ENCODE results near the gene UBQLN3.

The UBQLN3 gene

DNA sequence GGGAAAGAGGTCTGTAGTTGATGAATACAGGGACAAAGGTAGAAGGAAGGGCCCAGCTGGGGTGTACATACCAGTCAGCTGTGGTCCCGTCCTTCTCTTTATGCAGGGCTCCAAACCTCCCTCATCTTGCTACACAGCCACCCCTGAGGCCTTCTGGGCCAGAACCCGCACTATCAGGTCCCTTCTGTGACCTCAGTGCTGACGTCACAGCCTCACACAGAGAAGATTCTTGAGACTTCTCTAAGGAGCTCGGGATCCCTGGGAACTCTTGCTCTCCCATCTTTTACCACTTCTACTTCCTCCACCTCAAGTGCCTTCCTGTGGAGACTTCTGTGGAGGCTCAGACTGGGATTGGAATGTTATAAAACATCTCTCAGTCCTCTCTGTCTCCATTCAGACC lies at the start of gene UBQLN3:
TSS of gene UBQLN3 (minus strand) at position 155 of the 400 bp plus-strand sequence. CDS start 399 bp downstream, outside the sequence.
- DNase-seq: no peak

- DNase-seq: no peak
Observed at GRCh38 chr11:5557751-5558150, 48.0 kb upstream of the UBQLN3 start.

DNA sequence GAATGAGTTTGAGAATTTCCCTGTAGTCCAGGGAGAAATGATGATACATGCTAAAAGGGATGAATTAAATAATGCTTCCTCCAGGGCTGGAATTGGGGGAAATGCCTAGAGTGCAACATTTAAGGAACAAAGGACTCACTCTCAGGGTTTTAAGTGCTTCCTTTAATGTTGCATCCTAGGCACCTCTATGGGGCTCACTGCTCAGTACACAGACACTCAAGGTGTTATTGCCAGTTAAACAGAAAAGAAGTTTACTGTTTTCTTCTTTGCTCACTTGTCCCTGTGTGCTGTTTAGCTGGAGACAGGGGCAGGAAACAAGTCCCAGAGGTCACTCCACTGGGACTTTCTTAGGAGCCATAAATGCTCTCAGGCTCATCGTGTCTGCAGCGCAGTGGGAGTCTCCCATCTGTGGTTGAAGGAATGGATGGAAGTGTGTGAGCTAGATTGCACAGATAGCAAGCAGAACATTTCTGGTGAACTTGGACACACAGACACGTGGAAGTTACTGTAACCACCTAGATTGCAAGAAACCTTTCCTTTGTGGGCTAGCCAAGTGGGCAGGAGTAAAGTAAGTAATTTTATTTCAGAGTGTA lies 46.9 kb upstream of the UBQLN3 start:
- DNase-seq: no peak

GRCh38 chr11:5553343-5553742 lies 43.6 kb upstream of the UBQLN3 start:
- DNase-seq: no peak

- DNase-seq: no peak
Observed at GRCh38 chr11:5550440-5551095, 40.8 kb upstream of the UBQLN3 start.

DNA sequence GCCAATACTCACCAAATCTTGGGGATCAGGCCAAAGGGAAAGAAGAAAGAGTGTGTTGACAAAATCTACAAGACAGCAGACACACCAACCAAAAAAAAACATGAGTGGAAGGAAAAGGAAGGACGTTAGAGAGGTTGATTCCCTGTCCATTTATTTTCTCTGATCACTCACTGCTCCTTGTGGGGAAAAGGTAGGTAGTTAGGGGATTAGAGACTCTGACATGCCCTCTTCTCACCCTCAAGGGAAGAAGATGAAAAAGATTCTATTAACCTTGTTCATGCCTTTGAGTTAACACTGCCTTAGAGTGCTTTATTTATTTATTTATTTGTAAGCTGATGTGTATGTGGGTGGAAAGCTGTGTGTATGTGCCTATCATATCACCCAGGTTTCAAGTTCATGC lies 38.7 kb upstream of the UBQLN3 start, which contains the start of gene OR52H1:
TSS of gene OR52H1 (minus strand) at position 101 of the 400 bp plus-strand sequence. CDS start 3,035 bp downstream, outside the sequence.
- no peak for DNase-seq

DNA sequence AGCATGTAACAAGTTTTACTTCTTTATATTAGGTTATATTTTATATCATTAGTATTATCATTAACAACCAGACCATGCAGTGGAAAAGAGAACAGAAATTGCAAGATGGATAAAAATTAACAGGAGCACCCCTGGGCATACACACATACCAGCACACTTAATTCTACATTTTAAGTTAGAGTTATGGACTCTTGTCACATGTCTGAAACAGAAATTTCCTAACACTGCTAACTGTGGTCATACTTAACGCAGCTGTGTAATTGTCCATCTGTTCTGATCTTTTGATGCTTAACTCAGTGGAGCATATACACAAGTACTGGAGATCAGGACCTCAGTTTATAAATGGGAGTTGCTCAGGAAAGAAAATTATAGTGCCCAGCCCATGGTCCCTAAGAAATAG lies 38.2 kb upstream of the UBQLN3 start:
- DNase-seq: no peak

DNA sequence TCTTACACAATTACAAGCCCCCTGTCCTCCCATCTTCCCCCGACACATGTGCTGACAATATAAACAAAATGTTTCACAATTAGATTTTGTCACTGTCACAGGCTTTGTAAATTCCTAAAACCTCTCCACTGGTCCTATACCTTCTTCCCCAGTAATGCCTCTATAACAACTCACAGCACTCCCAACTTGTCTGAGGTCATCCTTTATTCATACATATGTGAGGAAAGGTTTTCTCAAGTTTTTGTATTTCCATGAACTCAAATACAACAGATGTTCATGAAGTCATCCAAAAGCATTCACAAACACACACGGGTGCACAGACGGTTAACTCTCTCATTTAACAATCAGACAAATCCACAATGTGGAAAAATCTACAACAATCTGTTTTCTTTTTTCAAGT lies 36.7 kb upstream of the UBQLN3 start:
- no peak for DNase-seq

- no peak for DNase-seq
Observed at GRCh38 chr11:5541427-5541826, 31.7 kb upstream of the UBQLN3 start.

DNA sequence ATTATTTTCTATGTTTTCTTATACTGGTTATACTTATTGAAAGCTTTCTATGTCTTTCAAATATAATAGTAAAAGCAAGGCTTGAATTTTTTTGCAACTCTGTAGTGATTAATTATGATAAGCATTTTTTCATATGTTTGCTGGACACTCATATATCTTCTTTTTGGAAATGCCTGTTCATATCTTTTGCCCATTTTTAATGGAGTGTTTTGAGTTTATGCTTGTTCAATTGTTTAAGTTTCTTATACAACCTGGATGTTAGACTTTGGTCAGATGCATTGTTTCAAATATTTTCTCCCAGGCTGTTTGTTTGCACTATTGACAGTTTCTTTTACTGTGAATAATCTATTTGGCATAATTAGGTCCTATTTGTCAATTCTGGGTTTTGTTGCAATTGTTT lies 26.7 kb upstream of the UBQLN3 start:
- no peak for DNase-seq

- no peak for DNase-seq
Observed at GRCh38 chr11:5534046-5534445, 24.3 kb upstream of the UBQLN3 start.

DNA sequence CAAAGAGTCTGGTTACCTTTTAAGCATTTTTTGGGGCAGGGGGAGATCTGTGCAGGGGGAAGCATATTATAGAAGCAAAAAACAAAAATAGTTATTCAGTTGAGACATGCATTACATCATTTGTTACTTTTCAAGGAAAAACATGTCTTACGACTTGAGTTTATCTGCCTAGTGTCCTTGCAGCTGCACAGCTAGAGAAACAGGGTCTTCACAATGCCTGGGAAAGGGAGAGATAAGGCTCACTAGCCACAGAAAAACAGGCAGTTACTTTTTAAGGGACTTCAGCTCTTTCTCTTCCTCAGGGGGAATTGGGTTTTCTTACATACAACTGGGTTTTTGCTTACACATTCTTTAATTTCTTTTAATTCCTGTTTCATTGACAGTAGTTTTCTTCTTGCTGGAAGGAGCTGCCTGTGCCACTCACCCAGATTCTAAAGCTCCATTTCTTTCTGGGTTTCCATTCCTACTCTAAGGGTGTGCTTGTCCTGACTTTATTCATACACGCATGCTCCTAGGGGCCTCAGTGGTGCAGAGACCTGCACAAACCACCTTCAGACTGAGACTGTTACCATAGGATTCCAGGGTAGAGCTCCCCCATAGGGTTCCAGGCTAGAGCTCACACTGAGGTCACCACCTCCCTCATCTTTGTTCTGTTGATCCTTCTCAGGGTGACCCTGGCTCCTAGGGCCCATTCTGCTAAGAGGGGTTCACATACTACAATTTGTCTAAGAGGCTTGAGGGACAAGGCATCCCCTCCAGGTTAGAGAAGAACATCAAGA lies 21.5 kb upstream of the UBQLN3 start:
- DNase-seq: no peak

DNA sequence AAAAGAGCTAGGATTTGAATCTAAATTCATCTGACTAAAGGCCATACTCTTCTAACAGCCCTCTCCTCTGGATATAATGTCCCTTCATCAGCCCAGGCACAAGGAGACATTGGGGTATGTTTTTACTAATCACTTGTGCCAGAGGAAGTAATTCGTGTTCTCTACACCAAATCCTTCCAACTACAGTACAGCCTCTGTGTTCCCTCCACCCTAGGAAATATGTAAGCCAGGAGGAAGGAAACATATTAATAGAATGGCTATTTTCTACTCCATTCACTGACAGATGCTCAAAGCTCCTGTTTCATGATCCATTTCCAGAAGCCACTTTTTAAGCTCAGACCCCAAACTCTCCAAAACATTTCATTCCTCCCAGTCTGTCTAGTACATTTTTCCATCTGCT lies 18.7 kb upstream of the UBQLN3 start:
- no peak for DNase-seq

DNA sequence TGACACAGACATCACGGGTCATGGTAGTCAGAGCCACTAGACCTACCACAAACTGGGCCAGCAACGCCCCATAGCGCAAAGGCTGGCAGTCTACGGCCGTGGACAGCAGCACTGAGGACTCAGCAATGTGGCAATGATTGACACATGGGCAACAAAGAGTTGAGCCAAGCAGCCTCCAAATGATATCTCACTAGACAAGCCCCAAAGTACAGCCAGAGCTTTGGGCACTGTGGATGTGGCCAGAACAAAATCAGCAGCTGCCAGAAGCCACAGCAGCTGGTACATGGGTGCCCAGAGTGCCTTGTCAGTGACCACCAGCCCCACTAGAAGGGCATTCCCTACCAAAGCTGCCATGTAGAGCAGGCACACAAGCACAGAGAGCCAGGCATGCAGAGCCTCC lies 18.0 kb upstream of the UBQLN3 start:
- no peak for DNase-seq

- DNase-seq: no peak
Observed at GRCh38 chr11:5524756-5525155, 15.0 kb upstream of the UBQLN3 start.

DNA sequence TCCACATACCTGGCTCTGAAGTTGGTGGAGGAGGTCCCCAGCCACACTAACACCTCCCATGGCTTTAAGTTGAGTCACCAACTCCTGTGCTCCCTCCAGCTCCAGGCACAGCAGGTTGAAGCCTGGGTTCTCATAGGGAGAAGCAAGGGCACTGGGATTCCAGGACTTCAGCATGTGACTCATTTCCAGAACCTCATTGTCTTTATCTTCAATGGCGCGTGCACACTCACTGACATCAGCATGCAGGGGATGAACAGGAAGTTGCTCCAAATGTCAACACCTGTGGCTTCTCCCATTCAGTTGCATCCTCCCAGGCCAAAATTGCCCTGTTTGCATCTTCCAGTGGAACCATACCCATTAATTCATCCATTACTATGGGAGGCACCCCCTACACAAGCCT lies 12.6 kb upstream of the UBQLN3 start:
- DNase-seq: no peak

GRCh38 chr11:5521540-5521939 lies 11.8 kb upstream of the UBQLN3 start:
- no peak for DNase-seq

DNA sequence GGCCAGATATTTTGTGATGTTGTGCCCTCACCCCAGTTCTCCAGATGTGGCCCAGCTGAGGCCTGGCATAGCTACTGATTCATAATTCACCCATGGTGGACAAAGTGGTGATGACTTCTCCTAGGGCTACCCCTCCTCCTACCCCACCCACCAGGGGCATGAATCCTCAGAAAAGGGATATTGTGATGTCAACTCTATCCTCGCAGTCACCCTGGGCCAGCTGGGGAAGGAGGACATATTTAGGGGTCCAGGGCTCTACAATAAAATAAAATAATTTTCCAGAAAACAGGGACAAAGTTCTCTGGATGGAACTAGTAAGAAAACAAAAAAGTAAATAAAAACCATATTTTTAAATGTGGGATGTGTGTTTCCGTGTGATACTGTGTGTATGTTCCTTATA lies 6.8 kb upstream of the UBQLN3 start, which contains the start of gene UBQLNL:
TSS of gene UBQLNL (minus strand) at position 101 of the 400 bp plus-strand sequence. CDS start 258 bp downstream, outside the sequence.
- DNase-seq: no peak

DNA sequence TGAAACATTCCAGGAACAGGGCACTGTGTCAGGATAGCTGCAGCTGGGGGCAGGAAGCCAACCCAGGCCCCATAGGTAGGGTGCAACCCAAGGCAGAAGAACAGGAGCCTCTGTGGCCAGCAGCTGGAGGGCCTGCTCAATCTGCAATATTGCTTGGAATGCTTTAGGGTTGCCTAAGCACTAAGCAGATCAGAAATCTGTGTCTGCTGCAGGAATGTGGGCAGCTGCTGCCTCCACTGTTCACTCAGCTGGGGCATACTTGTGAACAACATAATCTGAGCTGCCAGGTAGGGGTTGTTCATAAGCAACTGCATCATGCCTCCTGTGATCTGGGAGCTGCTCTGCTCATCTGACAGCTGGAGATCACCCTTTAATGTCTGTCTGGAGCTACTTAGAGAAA lies 5.1 kb upstream of the UBQLN3 start:
- no peak for DNase-seq

GRCh38 chr11:5508605-5509004 lies 1.2 kb downstream of the UBQLN3 start:
- no peak for DNase-seq

- DNase-seq: no peak
Observed at GRCh38 chr11:5507933-5508305, 1.8 kb downstream of the UBQLN3 start.

- no peak for DNase-seq
Observed at GRCh38 chr11:5507177-5507932, 2.4 kb downstream of the UBQLN3 start.

- no peak for DNase-seq
Observed at GRCh38 chr11:5505363-5506048, 4.3 kb downstream of the UBQLN3 start.

Measured in activated CD4-positive, alpha-beta T cell treated with anti-CD3 and anti-CD28 coated beads, Interleukin-10, Interleukin-2, amounts not matched to agents 100 ng/mL and 50 ng/mL, durations not matched to agents 16 hours and 8 hours (primary cell).